Measurements from ENCODE around the gene HOATZ.

The HOATZ gene

GRCh38 chr11:111542606-111543275 is 28.2 kb downstream of the HOATZ start:
- in situ Hi-C loops (cut with MboI; ENCODE audit: low sequenced_read_pairs), result no loop called here

GRCh38 chr11:111548525-111548924 is 33.9 kb downstream of the HOATZ start:
- in situ Hi-C loops (cut with MboI; ENCODE audit: low sequenced_read_pairs), result no loop called here

- in situ Hi-C loops (cut with MboI; ENCODE audit: low sequenced_read_pairs), result no loop called here
These were observed 34.8 kb downstream of the HOATZ start for GRCh38 chr11:111549196-111549868.

- in situ Hi-C loops (cut with MboI; ENCODE audit: low sequenced_read_pairs), result no loop called here
These were observed 35.3 kb downstream of the HOATZ start for GRCh38 chr11:111549869-111550203.

GRCh38 chr11:111550258-111550657 is 35.7 kb downstream of the HOATZ start:
- in situ Hi-C loops (cut with MboI; ENCODE audit: low sequenced_read_pairs), result no loop called here

- in situ Hi-C loops (cut with MboI; ENCODE audit: low sequenced_read_pairs), result no loop called here
These were observed 40.0 kb downstream of the HOATZ start for GRCh38 chr11:111554532-111554931.

GRCh38 chr11:111555255-111555654 is 40.7 kb downstream of the HOATZ start:
- in situ Hi-C loops (cut with MboI; ENCODE audit: low sequenced_read_pairs), result no loop called here

- in situ Hi-C loops (cut with MboI; ENCODE audit: low sequenced_read_pairs), result no loop called here
These were observed 43.0 kb downstream of the HOATZ start for GRCh38 chr11:111557425-111558111.

GRCh38 chr11:111559800-111560464 is 45.4 kb downstream of the HOATZ start:
- in situ Hi-C loops (cut with MboI; ENCODE audit: low sequenced_read_pairs), result no loop called here

GRCh38 chr11:111560800-111561199 is 46.2 kb downstream of the HOATZ start:
- in situ Hi-C loops (cut with MboI; ENCODE audit: low sequenced_read_pairs), result no loop called here

- in situ Hi-C loops (cut with MboI; ENCODE audit: low sequenced_read_pairs), result no loop called here
These were observed 46.7 kb downstream of the HOATZ start for GRCh38 chr11:111561306-111561705.

GRCh38 chr11:111561791-111562325 is 47.3 kb downstream of the HOATZ start:
- in situ Hi-C loops (cut with MboI; ENCODE audit: low sequenced_read_pairs), result no loop called here

GRCh38 chr11:111562692-111563389 is 48.3 kb downstream of the HOATZ start:
- in situ Hi-C loops (cut with MboI; ENCODE audit: low sequenced_read_pairs), result no loop called here

- in situ Hi-C loops (cut with MboI; ENCODE audit: low sequenced_read_pairs), result no loop called here
These were observed 50.6 kb downstream of the HOATZ start for GRCh38 chr11:111565114-111565720.

- in situ Hi-C loops (cut with MboI; ENCODE audit: low sequenced_read_pairs), result no loop called here
These were observed 51.7 kb downstream of the HOATZ start for GRCh38 chr11:111566324-111566723.

GRCh38 chr11:111569476-111569875 is 54.9 kb downstream of the HOATZ start:
- in situ Hi-C loops (cut with MboI; ENCODE audit: low sequenced_read_pairs), result no loop called here

- in situ Hi-C loops (cut with MboI; ENCODE audit: low sequenced_read_pairs), result loop anchor here (10.0 kb wide), 1 partner anchor 204 kb away; no protein-coding TSS in a partner anchor
These were observed 56.2 kb downstream of the HOATZ start for GRCh38 chr11:111570796-111571195.

GRCh38 chr11:111571829-111572501 is 57.4 kb downstream of the HOATZ start:
- in situ Hi-C loops (cut with MboI; ENCODE audit: low sequenced_read_pairs), result loop anchor here (10.0 kb wide), 1 partner anchor 203 kb away; no protein-coding TSS in a partner anchor

- in situ Hi-C loops (cut with MboI; ENCODE audit: low sequenced_read_pairs), result loop anchor here (10.0 kb wide), 1 partner anchor 202 kb away; no protein-coding TSS in a partner anchor
These were observed 58.0 kb downstream of the HOATZ start for GRCh38 chr11:111572581-111572980.
